ENCODE results near the gene HDAC4.

Gene HDAC4

GRCh38 chr2:239144713-239144999 lies 256.2 kb downstream of the HDAC4 start:
- TF ChIP-seq GATA2 (IDR thresholded peaks at IDR 0.05; ENCODE audit: low read depth, low read length) (no peak), GATA3 (IDR thresholded peaks at IDR 0.05; ENCODE audit: low read depth, low read length) (no peak)

GRCh38 chr2:239143858-239144712 lies 256.7 kb downstream of the HDAC4 start:
- TF ChIP-seq GATA3 (IDR thresholded peaks at IDR 0.05; ENCODE audit: low read depth, low read length) = no peak
- TF ChIP-seq GATA2 (IDR thresholded peaks at IDR 0.05; ENCODE audit: low read depth, low read length) = no peak

- TF ChIP-seq GATA3 (IDR thresholded peaks at IDR 0.05; ENCODE audit: low read depth, low read length) (no peak), GATA2 (IDR thresholded peaks at IDR 0.05; ENCODE audit: low read depth, low read length) (no peak)
Observed at GRCh38 chr2:239142806-239143205, 258.0 kb downstream of the HDAC4 start.

DNA sequence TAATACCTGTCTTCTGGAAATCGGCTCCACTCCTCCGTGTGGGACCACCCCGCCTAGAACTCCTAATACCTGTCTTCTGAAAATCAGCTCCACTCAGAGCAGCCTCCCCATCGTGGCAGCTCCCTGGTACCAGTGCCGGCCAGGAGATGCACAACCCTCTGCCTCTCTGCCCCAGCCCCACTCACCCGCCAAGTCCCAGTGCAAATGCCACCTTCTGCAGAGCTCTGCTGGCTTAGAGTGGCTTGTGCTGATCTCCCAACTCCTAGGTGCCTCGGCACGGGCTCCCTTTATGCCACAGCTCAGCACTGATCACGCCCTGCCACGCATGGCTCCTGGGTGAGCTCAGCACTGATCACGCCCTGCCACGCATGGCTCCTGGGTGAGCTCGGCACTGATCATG lies 258.5 kb downstream of the HDAC4 start:
- TF ChIP-seq GATA3 (IDR thresholded peaks at IDR 0.05; ENCODE audit: low read depth, low read length) (no peak), GATA2 (IDR thresholded peaks at IDR 0.05; ENCODE audit: low read depth, low read length) (no peak)

- TF ChIP-seq GATA2 (IDR thresholded peaks at IDR 0.05; ENCODE audit: low read depth, low read length) (no peak), GATA3 (IDR thresholded peaks at IDR 0.05; ENCODE audit: low read depth, low read length) (no peak)
Observed at GRCh38 chr2:239141021-239141760, 259.6 kb downstream of the HDAC4 start.

DNA sequence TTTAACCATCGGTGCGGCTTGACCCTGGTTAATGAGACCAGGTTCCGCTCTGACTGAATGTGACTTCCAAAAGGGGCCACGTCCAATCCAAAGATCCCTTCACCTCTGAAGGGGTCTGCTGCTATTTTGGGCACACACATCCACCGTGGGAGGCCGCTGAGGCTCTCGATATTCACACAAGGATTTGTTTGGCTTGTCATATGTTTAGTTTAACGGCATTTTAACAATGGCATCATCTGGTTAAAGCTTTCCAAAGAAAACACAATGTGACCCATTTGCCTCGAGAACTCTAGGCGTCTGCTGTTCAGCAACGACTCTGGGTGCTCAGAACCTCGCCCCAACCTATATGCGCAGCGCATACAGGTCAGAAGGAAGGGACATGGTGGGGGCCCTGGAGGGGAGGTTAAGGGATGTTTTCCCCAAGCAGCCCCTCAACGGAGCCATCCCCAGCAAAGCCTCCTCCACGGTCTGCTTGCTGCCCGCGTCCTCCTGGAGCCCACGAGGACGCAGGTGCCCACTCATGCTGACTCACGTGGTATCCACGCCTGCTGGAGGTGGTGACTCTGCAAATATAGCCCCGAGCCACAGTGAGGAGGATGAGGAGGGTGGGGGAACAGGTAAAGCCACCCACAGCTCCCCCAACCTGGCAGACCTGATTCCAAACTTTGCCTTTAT lies 260.3 kb downstream of the HDAC4 start:
- TF ChIP-seq GATA2 (IDR thresholded peaks at IDR 0.05; ENCODE audit: low read depth, low read length) (no peak), GATA3 (IDR thresholded peaks at IDR 0.05; ENCODE audit: low read depth, low read length) (no peak)

GRCh38 chr2:239139566-239139965 lies 261.3 kb downstream of the HDAC4 start:
- TF ChIP-seq GATA2 (IDR thresholded peaks at IDR 0.05; ENCODE audit: low read depth, low read length) (no peak), GATA3 (IDR thresholded peaks at IDR 0.05; ENCODE audit: low read depth, low read length) (no peak)

GRCh38 chr2:239139101-239139500 lies 261.7 kb downstream of the HDAC4 start:
- no peak for TF ChIP-seq GATA3 (IDR thresholded peaks at IDR 0.05; ENCODE audit: low read depth, low read length)
- TF ChIP-seq GATA2 (IDR thresholded peaks at IDR 0.05; ENCODE audit: low read depth, low read length) = no peak

- no peak for TF ChIP-seq GATA3 (IDR thresholded peaks at IDR 0.05; ENCODE audit: low read depth, low read length)
- no peak for TF ChIP-seq GATA2 (IDR thresholded peaks at IDR 0.05; ENCODE audit: low read depth, low read length)
Observed at GRCh38 chr2:239138610-239139009, 262.2 kb downstream of the HDAC4 start.

DNA sequence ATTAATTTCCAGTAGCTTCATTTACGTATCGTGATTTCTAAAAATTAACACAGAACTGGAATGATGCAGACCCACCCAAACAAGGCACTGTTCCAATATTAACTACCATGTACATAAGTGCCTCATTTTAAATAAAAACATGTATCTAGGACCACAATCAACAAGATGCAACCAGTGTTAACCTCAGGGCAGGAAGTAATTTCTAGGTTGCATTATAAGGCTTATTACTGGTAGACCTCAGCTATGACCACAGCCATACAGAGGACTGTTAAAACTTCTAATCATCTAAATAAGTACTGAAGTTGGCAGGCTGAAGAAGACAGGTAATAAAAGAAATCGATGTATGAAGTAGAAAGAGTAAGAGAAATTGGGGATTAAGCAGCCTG lies 262.9 kb downstream of the HDAC4 start:
- TF ChIP-seq GATA3 (IDR thresholded peaks at IDR 0.05; ENCODE audit: low read depth, low read length) = no peak

DNA sequence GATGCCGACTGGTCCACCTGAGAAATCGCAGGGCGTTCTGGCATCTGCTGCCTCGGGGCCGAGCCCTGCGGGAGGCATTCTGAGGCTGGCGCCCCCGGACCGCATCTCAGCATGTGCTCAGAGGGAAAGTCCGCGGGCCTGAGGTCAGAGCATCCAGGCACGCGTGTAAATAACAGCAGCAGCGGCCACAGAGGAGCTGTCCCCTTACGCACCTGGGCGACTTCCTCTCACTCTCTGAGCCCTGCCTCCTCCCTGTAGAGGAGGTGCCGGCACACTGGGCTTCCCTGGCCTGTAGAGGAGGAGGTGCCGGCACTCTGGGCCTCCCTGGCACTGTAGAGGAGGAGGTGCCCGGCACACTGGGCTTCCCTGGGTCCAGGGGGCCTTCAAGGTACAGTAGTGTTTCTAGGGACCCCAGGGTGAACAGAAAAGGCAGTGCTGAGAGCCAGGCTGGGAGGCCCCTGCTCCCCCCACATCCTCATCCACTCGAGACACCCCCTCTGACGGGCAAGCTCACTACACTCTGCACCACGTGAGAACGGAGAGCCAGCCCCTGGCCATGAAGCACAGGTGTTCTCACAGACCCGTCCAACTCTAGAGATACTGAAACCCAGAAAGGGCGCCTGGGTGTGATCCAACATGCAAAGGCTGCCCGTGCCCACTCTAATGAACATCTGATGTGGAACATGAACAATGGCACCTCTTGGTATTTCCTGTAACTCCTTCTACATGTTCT lies 263.5 kb downstream of the HDAC4 start:
- no peak for TF ChIP-seq GATA3 (IDR thresholded peaks at IDR 0.05; ENCODE audit: low read depth, low read length)
- no peak for TF ChIP-seq GATA2 (IDR thresholded peaks at IDR 0.05; ENCODE audit: low read depth, low read length)

- TF ChIP-seq GATA3 (IDR thresholded peaks at IDR 0.05; ENCODE audit: low read depth, low read length) = no peak
- TF ChIP-seq GATA2 (IDR thresholded peaks at IDR 0.05; ENCODE audit: low read depth, low read length) = no peak
Observed at GRCh38 chr2:239136762-239137161, 264.1 kb downstream of the HDAC4 start.

GRCh38 chr2:239136203-239136602 lies 264.6 kb downstream of the HDAC4 start:
- TF ChIP-seq GATA3 (IDR thresholded peaks at IDR 0.05; ENCODE audit: low read depth, low read length) (no peak), GATA2 (IDR thresholded peaks at IDR 0.05; ENCODE audit: low read depth, low read length) (no peak)

DNA sequence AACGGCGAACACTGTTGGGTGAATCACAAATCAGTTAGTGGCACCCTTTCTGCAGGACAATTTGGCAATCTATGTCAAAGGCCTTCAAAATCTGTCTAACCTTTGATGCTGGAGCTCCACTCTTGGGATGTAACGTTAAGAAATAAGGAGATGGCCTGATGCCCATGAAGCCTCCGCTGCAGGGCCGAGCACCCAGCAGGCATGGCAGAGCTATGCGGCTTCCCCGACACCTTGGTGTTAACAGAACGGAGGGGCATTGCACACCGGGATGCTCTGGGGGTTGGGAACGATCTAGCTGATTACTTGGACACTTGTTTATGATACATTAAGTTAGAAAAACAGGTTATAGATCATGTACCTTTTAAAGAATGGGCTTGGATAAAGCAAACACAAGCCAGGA lies 265.3 kb downstream of the HDAC4 start:
- TF ChIP-seq GATA2 (IDR thresholded peaks at IDR 0.05; ENCODE audit: low read depth, low read length) (no peak), GATA3 (IDR thresholded peaks at IDR 0.05; ENCODE audit: low read depth, low read length) (no peak)

Measured in SH-SY5Y (cell line).